A549 (cell line): ENCODE results near the gene PUM1.
"Not testable (repeated sequence)": the region's sequence is repeated elsewhere in the genome, so short reads cannot be mapped to it uniquely, and the experiment has no call there.

Experiments used
- ATOH8 ChIP-seq: fragments of 250-450 bp; sonication (Bioruptor Pico); IDR thresholded peaks from 2 replicates; pipeline ENCODE4 v1.5.0; 2020; ENCODE audit warnings: low read depth, mild to moderate bottlenecking, moderate library complexity
- CTCF ChIP-seq: fragments of >200 bp; sonication (Bioruptor Twin); formaldehyde crosslinking; IDR thresholded peaks from 3 replicates; pipeline ENCODE4 v1.5.1; 2016
- ESRRA ChIP-seq: fragments of 150-350 bp; IDR thresholded peaks from 2 replicates; pipeline ENCODE4 v1.6.1; 2014; ENCODE audit warnings: mild to moderate bottlenecking, low read length, borderline replicate concordance
- HDAC2 ChIP-seq: fragments of 200-600 bp; sonication (generic); IDR thresholded peaks from 2 replicates; pipeline ENCODE4 v1.6.1; 2016
- JUN ChIP-seq, 2 experiments: fragments of >200 bp; sonication (Bioruptor Twin); formaldehyde crosslinking; IDR thresholded peaks; 2 replicates in 1 of 2; 3 replicates in 1 of 2; pipeline ENCODE4 v1.6.1; 2016 to 2017
- RAD21 ChIP-seq, 2 experiments: fragments of >200 bp in 1 of 2; sonication (Bioruptor Twin) in 1 of 2; formaldehyde crosslinking in 1 of 2; IDR thresholded peaks in 1 of 2; conservative IDR thresholded peaks in 1 of 2; 2 replicates in 1 of 2; 3 replicates in 1 of 2; pipeline ENCODE4 v1.6.1; 2012 to 2018; ENCODE audit warnings: inconsistent platforms in 1 of 2
- RNF2 ChIP-seq: fragments of 200-600 bp; sonication (generic); IDR thresholded peaks from 2 replicates; pipeline ENCODE4 v1.6.1; 2016; ENCODE audit warnings: low read depth, mild to moderate bottlenecking, antibody characterized with exemption, moderate library complexity, borderline replicate concordance

GRCh38 chr1:30935758-30936157 is 129.8 kb downstream of the PUM1 start:
- not testable (repeated sequence) for TF ChIP-seq ATOH8; CTCF; JUN (IDR thresholded peaks at IDR 0.05); RNF2; ESRRA; RAD21 (conservative IDR thresholded peaks at IDR 0.05 in 1 of 2, IDR thresholded peaks at IDR 0.05 in 1 of 2); HDAC2
